Measurements from ENCODE around the gene GABPB1.

GABPB1 gene

DNA sequence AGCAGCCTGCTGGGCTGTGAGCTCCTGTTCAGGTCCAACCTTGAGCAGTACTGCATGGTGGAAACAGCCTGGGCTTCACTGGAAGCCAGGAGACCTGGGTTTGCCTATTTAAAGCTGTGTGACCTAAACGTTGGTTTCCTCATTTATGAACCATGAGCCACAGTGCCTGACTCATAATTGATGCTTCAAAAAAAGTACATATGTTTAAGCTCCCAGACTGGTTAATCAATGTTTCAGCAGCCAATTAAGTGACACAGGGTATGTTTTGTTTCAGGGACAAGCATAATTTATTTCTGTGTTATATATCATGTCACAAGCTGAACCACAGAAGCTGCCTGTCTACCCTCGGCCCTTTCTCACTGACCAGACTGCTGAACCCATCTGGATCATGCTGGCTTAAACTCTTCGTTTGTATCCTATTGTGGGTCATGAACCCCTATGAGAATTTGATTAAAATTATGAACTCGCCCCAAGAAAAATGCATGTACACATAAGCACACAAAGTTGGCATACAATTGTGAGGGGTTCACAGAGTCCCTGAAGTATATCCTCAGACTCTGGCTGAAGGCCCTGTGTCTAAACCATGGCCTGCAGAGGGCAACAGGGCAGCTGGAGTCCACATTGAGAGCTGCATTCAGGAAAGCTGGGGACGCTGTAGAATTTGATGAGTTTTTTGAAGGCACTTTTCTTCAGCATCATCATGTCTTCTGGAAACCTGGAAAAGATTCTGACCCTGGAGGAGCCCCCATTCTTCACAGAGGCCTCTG, 113.1 kb downstream of the GABPB1 start:
- no peak for DNase-seq (ENCODE audit: low spot score)

GRCh38 chr15:50238255-50238654, 116.7 kb downstream of the GABPB1 start:
- DNase-seq (ENCODE audit: low spot score), result no peak

GRCh38 chr15:50236433-50236832, 118.6 kb downstream of the GABPB1 start:
- DNase-seq (ENCODE audit: low spot score), result no peak

- no peak for DNase-seq (ENCODE audit: low spot score)
Observed at GRCh38 chr15:50235794-50236193, 119.2 kb downstream of the GABPB1 start.

- no peak for DNase-seq (ENCODE audit: low spot score)
Observed at GRCh38 chr15:50234764-50235163, 120.2 kb downstream of the GABPB1 start.

GRCh38 chr15:50233192-50233736, 121.7 kb downstream of the GABPB1 start:
- DNase-seq (ENCODE audit: low spot score), result no peak

DNA sequence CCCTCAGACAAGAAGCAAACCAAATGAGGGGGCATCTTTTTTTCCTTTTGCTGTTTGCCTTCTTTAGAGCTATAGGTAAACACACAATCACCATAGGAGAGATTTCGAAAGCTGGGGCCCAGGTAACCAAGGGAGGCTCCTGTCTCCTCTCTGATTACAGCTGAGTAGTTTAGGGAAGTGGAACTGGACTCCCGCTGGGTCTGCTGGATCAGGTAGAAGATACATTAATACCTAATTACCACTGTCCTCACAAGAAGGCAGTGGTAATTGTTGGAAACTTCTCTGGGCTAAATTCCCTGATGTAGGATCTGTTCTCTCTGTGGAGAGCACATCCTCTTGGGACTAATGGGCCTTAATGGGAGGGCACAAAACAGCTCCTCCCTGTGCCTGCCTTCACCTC, 122.2 kb downstream of the GABPB1 start:
- DNase-seq (ENCODE audit: low spot score), result no peak

DNA sequence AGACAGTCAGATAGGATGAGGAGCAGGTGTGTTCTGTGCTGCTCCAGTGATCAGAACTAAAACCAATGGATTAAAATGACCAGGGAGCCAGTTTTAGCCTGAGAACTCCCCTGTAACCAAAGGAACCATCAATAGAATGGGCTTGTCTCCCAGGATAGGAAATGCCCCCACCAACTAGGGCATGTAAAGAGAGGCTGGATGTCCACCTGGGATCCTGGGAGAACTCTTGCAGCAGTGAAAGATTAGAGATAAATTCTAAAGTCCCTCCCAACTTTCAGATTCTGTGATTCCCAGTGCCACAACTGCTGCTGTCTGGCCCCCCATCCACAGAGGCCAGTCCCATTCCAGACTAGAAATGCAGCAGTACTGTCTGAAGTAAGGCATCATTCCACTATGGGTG, 123.2 kb downstream of the GABPB1 start:
- no peak for DNase-seq (ENCODE audit: low spot score)

- DNase-seq (ENCODE audit: low spot score), result no peak
Observed at GRCh38 chr15:50229336-50229735, 125.7 kb downstream of the GABPB1 start.

- no peak for DNase-seq (ENCODE audit: low spot score)
Observed at GRCh38 chr15:50228866-50229265, 126.1 kb downstream of the GABPB1 start.

GRCh38 chr15:50227076-50227475, 127.9 kb downstream of the GABPB1 start:
- no peak for DNase-seq (ENCODE audit: low spot score)

GRCh38 chr15:50225938-50226337, 129.1 kb downstream of the GABPB1 start:
- no peak for DNase-seq (ENCODE audit: low spot score)

Data from HuH-7 (cell line).